ENCODE data around the gene ZNF780A. TPM values are rescaled to one million over a fixed set of nuclear protein-coding genes. Genes with fewer than 3 reads are reported as not detected.

Gene ZNF780A
- polyA plus RNA-seq, 1 experiment, result 4.2 TPM

GRCh38 chr19:40101813-40102212 is 11.1 kb upstream of the ZNF780A start:
- CTCF ChIA-PET, result no interaction called here
- POLR2A ChIA-PET, result no interaction called here
- no peaks in the 10 kb centered on the region for H3K36me3 ChIP-seq (ENCODE audit: control insufficient read depth, insufficient read depth, low read length)
- TF ChIP-seq, protein P1, sequence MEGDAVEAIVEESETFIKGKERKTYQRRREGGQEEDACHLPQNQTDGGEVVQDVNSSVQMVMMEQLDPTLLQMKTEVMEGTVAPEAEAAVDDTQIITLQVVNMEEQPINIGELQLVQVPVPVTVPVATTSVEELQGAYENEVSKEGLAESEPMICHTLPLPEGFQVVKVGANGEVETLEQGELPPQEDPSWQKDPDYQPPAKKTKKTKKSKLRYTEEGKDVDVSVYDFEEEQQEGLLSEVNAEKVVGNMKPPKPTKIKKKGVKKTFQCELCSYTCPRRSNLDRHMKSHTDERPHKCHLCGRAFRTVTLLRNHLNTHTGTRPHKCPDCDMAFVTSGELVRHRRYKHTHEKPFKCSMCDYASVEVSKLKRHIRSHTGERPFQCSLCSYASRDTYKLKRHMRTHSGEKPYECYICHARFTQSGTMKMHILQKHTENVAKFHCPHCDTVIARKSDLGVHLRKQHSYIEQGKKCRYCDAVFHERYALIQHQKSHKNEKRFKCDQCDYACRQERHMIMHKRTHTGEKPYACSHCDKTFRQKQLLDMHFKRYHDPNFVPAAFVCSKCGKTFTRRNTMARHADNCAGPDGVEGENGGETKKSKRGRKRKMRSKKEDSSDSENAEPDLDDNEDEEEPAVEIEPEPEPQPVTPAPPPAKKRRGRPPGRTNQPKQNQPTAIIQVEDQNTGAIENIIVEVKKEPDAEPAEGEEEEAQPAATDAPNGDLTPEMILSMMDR (IDR thresholded peaks at IDR 0.05; ENCODE audit: insufficient read depth, low read depth, low read length), result no peak
- no peaks in the 10 kb centered on the region for H3K27me3 ChIP-seq (ENCODE audit: control insufficient read depth, insufficient read depth, low read length)
- H3K4me3 ChIP-seq (ENCODE audit: low read depth, low read length), result no peak overlapping the region
- DNase-seq (ENCODE audit: low read depth), result no peak

DNA sequence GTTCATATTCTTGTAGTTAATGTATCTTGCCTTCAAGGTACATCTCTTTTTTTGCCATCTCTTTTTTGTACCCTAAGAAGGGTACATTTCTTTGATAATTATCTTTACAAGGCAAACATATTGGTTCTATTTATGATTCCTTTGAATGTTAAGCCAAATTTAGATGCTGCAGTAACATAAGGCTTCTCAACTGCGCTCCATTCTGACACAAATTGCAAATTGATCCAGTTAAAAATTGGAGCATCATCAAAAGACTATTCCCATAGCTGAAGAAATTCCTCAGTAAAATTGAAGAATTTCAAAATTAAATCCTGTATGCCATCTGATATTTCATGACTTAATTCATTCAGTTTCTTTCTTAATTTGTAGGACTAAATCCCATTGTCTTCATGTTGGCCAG is 2.7 kb upstream of the ZNF780A start:
- no peaks in the 10 kb centered on the region for H3K36me3 ChIP-seq (ENCODE audit: control insufficient read depth, insufficient read depth, low read length)
- CTCF ChIA-PET, result interaction anchor here (0.6 kb wide), 1 partner anchor 82 kb away, joined by 3 read pairs; no protein-coding TSS in a partner anchor
- TF ChIP-seq, protein P1 (IDR thresholded peaks at IDR 0.05; ENCODE audit: insufficient read depth, low read depth, low read length), result no peak
- POLR2A ChIA-PET, result no interaction called here
- H3K27me3 ChIP-seq (ENCODE audit: control insufficient read depth, insufficient read depth, low read length), result no peaks in the 10 kb centered on the region; the same call in 1 of the 2 replicates
- no peak overlapping the region for H3K4me3 ChIP-seq (ENCODE audit: low read depth, low read length)
- DNase-seq (ENCODE audit: low read depth), result no peak

DNA sequence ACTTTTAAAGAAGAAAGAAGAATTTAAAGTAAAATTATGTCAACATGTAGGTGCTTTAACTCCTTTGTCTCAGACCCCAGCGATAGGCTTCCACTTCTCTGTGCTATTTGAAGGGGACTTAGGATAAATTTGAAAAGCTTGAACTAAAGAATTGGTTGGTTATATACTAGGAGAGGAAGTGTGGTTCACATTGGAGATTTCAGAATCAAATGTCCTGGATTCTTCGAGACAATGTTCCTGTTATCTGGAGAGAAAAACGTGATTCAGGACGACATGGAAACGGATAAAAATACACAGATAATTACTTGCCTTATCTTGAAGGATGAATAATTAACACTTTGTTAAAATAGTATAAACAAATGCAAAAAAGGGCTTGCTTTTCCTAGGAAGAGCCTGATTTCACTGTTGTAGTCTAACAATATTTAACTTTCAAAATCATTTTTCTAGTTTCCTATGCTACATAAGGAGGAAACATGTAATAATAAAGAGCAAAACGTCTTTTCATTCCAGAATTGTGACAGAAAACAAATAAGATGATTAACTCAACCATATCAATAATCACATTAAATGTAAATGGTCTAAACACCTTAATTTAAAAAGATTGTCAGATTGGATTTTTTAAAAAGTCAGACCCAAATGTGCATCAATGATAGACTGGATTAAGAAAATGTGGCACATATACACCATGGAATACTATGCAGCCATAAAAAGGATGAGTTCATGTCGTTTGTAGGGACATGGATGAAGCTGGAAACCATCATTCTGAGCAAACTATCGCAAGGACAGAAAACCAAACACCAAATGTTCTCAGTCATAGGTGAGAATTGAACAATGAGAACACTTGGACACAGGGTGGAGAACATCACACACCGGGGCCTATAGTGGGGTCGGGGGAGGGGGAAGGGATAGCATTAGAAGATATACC is 724 bp upstream of the ZNF780A start:
- no peaks in the 10 kb centered on the region for H3K36me3 ChIP-seq (ENCODE audit: control insufficient read depth, insufficient read depth, low read length)
- peak overlapping the region; percentile 83 for H3K4me3 ChIP-seq (ENCODE audit: low read depth, low read length)
- CTCF ChIA-PET, result interaction anchor here (0.6 to 1.6 kb wide), 2 partner anchors 248 to 840 kb away, joined by 3 to 4 read pairs; no protein-coding TSS in a partner anchor
- TF ChIP-seq, protein P1 (IDR thresholded peaks at IDR 0.05; ENCODE audit: insufficient read depth, low read depth, low read length), result no peak
- no peaks in the 10 kb centered on the region; the same call in 1 of the 2 replicates for H3K27me3 ChIP-seq (ENCODE audit: control insufficient read depth, insufficient read depth, low read length)
- no peak for DNase-seq (ENCODE audit: low read depth)
- POLR2A ChIA-PET, result no interaction called here

DNA sequence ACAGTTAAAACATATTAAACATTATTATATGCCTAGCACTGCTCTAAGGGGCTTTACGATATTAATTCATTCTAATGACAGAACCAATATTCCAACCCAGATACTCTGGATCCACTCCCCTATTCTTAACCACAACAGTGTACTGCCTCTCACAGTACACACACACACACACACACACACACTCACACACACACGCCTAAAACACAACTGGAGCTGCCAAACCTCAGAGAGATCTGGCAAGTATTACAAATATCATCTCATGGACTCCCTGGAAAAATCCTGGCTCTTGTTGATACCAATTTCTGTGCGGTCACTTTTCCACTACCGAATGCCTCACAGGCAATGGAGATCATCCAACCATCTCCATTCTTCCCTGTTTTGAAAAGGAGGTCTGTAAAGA is 1.3 kb downstream of the ZNF780A start:
- TF ChIP-seq, protein P1 (IDR thresholded peaks at IDR 0.05; ENCODE audit: insufficient read depth, low read depth, low read length), result no peak
- Histone ChIP-seq H3K4me3 (ENCODE audit: low read depth, low read length) (peak overlapping the region; percentile 83), H3K36me3 (ENCODE audit: control insufficient read depth, insufficient read depth, low read length) (no peaks in the 10 kb centered on the region), H3K27me3 (ENCODE audit: control insufficient read depth, insufficient read depth, low read length) (no peaks in the 10 kb centered on the region)
- ChIA-PET CTCF (no interaction called here), POLR2A (no interaction called here)
- DNase-seq (ENCODE audit: low read depth), result no peak

DNA sequence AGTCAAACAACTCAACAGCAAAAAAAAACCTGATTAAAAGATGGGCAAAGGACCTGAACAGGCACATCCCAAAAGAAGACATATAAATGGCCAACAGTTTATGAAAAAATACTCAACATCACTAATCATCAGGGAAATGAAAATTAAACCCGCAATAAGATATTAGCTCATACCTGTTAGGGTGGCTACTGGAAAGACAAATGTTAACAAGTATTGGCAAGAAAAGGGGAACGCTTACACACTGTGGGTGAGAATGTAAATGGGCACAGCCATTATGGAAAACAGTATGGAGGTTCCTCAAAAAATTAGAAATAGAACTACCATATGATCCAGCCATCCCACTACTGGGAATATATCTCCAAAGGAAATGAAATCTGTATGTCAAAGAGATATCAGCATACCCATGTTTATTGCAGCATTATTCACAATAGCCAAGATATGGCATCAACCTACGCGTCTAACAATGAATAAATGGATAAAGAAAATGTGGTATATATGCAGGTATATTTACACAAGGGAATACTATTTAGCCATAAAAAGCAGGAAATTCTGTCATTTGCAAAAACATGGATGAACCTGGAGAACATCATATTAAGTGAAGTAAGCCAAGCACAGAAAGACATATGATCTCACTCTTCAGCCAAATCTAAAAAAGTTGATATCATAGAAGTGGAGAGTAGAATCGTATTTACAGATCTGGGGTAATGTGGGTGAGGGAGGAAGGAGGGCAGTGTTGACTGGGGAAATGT is 2.3 kb downstream of the ZNF780A start:
- Histone ChIP-seq H3K36me3 (ENCODE audit: control insufficient read depth, insufficient read depth, low read length) (no peaks in the 10 kb centered on the region), H3K4me3 (ENCODE audit: low read depth, low read length) (no peak overlapping the region), H3K27me3 (ENCODE audit: control insufficient read depth, insufficient read depth, low read length) (no peaks in the 10 kb centered on the region)
- DNase-seq (ENCODE audit: low read depth), result no peak
- POLR2A ChIA-PET, result no interaction called here
- CTCF ChIA-PET, result no interaction called here
- TF ChIP-seq, protein P1 (IDR thresholded peaks at IDR 0.05; ENCODE audit: insufficient read depth, low read depth, low read length), result no peak
